DOHH2 (cell line): ENCODE results near the gene MARCHF5.

Experiments used
- H3F3A ChIP-seq: fragments of 200-600 bp; sonication (generic), shearing (Covaris generic); 2 replicates; pipeline ENCODE4 v1.6.0; 2016; ENCODE audit warnings: antibody characterized with exemption, mild to moderate bottlenecking; ENCODE audit not compliant: control insufficient read depth, insufficient read depth
- H3K27ac ChIP-seq: fragments of 200-600 bp; sonication (generic); 2 replicates; pipeline ENCODE4 v1.5.1; 2014; ENCODE audit warnings: low read depth, mild to moderate bottlenecking, low read length, moderate library complexity
- H3K27me3 ChIP-seq: fragments of 200-600 bp; sonication (generic); 2 replicates; pipeline ENCODE4 v1.6.1; 2014; ENCODE audit warnings: mild to moderate bottlenecking, low read length, mixed read lengths; ENCODE audit not compliant: control insufficient read depth
- H3K36me3 ChIP-seq: fragments of 200-600 bp; sonication (generic); 2 replicates; pipeline ENCODE4 v1.6.1; 2014; ENCODE audit warnings: mild to moderate bottlenecking, low read length, moderate library complexity, mixed read lengths; ENCODE audit not compliant: control insufficient read depth
- H3K4me1 ChIP-seq: fragments of 200-600 bp; sonication (generic); 2 replicates; pipeline ENCODE4 v1.6.1; 2014; ENCODE audit warnings: mild to moderate bottlenecking, low read length, mixed read lengths; ENCODE audit not compliant: control insufficient read depth
- H3K4me2 ChIP-seq: fragments of 200-600 bp; sonication (generic); 2 replicates; pipeline ENCODE4 v1.6.0; 2014; ENCODE audit warnings: mild to moderate bottlenecking, low read length, moderate library complexity
- H3K4me3 ChIP-seq: fragments of 200-600 bp; sonication (generic); 2 replicates; pipeline ENCODE4 v1.5.1; 2014; ENCODE audit warnings: mild to moderate bottlenecking, low read length, mixed read lengths
- H3K79me2 ChIP-seq: fragments of 200-600 bp; sonication (generic); 2 replicates; pipeline ENCODE4 v1.6.1; 2014; ENCODE audit warnings: mild to moderate bottlenecking, low read length, mixed read lengths; ENCODE audit not compliant: control insufficient read depth
- H3K9me2 ChIP-seq: fragments of 200-600 bp; sonication (generic); replicated peaks from 2 replicates; pipeline ENCODE4 v1.6.1; 2014; ENCODE audit warnings: mild to moderate bottlenecking, low read length, mixed read lengths; ENCODE audit not compliant: control insufficient read depth
- H3K9me3 ChIP-seq: fragments of 200-600 bp; sonication (generic); 2 replicates; pipeline ENCODE4 v1.6.1; 2014; ENCODE audit warnings: antibody characterized with exemption, low read length, mixed read lengths; ENCODE audit not compliant: control insufficient read depth, insufficient read depth
- H4K20me1 ChIP-seq: fragments of 200-600 bp; sonication (generic); 2 replicates; pipeline ENCODE4 v1.6.0; 2014; ENCODE audit warnings: low read depth, mild to moderate bottlenecking, antibody characterized with exemption, low read length, moderate library complexity; ENCODE audit not compliant: control insufficient read depth, insufficient read depth
- EZH2phosphoT487 ChIP-seq: fragments of 200-600 bp; sonication (generic); IDR thresholded peaks from 2 replicates; pipeline ENCODE4 v1.6.1; 2017; ENCODE audit warnings: borderline replicate concordance, mild to moderate bottlenecking, antibody characterized with exemption, low read length, moderate library complexity, mixed read lengths
- TF ChIP-seq, protein P1 (sequence below): fragments of 200-600 bp; sonication (generic); IDR thresholded peaks from one replicate; pipeline ENCODE4 v1.5.1; 2014; ENCODE audit warnings: antibody characterized with exemption, mild to moderate bottlenecking, low read depth, low read length; ENCODE audit not compliant: poor library complexity, severe bottlenecking

Gene MARCHF5

DNA sequence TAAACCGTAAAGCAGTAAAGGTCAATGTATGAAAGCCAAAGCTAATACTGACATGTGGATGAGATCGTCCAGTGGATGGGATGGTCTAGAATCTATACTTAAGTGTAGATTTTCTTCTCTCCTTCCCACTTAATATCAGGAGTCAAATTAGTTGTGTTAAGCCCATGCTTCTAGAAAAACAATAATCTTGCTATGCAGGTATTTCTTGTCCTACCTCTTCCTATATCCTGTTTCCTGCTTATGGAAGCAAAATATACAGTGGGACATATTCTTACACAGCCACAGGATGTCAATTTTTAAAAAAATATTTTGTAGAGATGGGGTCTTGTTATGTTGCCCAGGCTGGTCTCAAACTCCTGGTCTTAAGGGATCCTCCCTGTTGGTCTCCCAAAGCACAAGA lies 27.6 kb upstream of the MARCHF5 start:
- no peaks in the 10 kb centered on the region for H3K79me2 ChIP-seq
- peaks cover 2% of the 10 kb centered on the region; the same call in 1 of the 2 replicates for H3K27me3 ChIP-seq
- no peaks in the 10 kb centered on the region for H4K20me1 ChIP-seq
- no peaks in the 10 kb centered on the region for H3K4me1 ChIP-seq
- H3K4me3 ChIP-seq, result no peak overlapping the region
- H3K9me2 ChIP-seq, result no peaks in the 10 kb centered on the region
- H3K36me3 ChIP-seq, result no peaks in the 10 kb centered on the region
- no peaks in the 10 kb centered on the region for H3K9me3 ChIP-seq
- H3K27ac ChIP-seq, result no peak overlapping the region
- TF ChIP-seq, protein P1, sequence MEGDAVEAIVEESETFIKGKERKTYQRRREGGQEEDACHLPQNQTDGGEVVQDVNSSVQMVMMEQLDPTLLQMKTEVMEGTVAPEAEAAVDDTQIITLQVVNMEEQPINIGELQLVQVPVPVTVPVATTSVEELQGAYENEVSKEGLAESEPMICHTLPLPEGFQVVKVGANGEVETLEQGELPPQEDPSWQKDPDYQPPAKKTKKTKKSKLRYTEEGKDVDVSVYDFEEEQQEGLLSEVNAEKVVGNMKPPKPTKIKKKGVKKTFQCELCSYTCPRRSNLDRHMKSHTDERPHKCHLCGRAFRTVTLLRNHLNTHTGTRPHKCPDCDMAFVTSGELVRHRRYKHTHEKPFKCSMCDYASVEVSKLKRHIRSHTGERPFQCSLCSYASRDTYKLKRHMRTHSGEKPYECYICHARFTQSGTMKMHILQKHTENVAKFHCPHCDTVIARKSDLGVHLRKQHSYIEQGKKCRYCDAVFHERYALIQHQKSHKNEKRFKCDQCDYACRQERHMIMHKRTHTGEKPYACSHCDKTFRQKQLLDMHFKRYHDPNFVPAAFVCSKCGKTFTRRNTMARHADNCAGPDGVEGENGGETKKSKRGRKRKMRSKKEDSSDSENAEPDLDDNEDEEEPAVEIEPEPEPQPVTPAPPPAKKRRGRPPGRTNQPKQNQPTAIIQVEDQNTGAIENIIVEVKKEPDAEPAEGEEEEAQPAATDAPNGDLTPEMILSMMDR, result no peak
- no peak for TF ChIP-seq EZH2phosphoT487
- H3F3A ChIP-seq, result no peaks in the 10 kb centered on the region
- H3K4me2 ChIP-seq, result no peak overlapping the region

DNA sequence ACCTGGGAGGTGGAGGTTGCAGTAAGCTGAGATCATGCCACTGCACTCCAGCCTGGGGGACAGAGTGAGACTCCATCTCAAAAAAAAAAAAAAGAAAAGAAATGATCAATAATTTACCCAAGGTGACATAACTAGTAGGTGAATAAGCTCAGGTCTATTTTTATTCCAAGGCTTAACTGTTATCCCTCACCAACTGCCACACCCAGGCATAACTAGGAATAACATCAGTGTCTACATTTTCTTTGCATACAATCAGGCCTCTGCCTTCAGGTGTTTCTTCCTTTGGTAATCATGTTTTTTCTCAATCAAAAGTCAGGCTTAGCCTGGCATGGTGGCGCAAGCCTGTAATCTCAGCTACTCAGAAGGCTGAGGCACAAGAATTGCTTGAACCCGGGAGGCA lies 26.7 kb upstream of the MARCHF5 start:
- Histone ChIP-seq H4K20me1 (no peaks in the 10 kb centered on the region), H3K9me2 (no peaks in the 10 kb centered on the region), H3K4me1 (no peaks in the 10 kb centered on the region), H3K36me3 (no peaks in the 10 kb centered on the region), H3K27ac (no peak overlapping the region), H3F3A (no peaks in the 10 kb centered on the region), H3K27me3 (peaks cover 2% of the 10 kb centered on the region; the same call in 1 of the 2 replicates), H3K79me2 (no peaks in the 10 kb centered on the region), H3K9me3 (no peaks in the 10 kb centered on the region), H3K4me2 (no peak overlapping the region), H3K4me3 (no peak overlapping the region)
- TF ChIP-seq, protein P1, result no peak
- no peak for TF ChIP-seq EZH2phosphoT487

DNA sequence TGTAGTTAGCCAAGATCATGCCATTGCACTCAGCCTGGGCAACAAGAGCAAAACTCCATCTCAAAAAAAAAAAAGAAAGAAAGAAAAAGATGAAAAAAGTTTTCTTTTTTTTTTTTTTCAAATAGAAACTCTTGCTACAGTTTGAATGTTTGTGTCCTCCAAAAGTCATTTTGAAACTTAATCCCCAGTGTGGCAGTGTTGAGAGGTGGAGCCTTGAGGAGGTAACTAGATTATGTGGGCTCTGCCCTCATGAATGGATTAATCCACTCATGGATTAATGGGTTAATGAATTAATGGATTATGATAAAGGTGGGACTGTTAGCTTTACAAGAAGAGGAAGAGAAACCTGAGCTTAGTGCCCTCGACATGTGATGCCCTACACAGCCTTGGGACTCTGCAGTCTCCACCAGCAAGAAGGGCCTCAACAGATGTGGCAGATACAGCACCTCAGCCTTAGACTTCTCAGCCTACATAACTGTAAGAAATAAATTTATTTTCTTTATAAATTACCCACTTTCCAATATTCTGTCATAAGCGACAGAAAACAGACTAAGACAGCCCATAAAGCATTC lies 25.2 kb upstream of the MARCHF5 start:
- no peak overlapping the region for H3K4me2 ChIP-seq
- H3K36me3 ChIP-seq, result no peaks in the 10 kb centered on the region
- no peaks in the 10 kb centered on the region for H4K20me1 ChIP-seq
- no peaks in the 10 kb centered on the region for H3K4me1 ChIP-seq
- H3K27me3 ChIP-seq, result no peaks in the 10 kb centered on the region; the same call in 1 of the 2 replicates
- H3K27ac ChIP-seq, result no peak overlapping the region
- no peaks in the 10 kb centered on the region for H3K9me2 ChIP-seq
- H3K9me3 ChIP-seq, result no peaks in the 10 kb centered on the region
- H3K4me3 ChIP-seq, result no peak overlapping the region
- H3K79me2 ChIP-seq, result no peaks in the 10 kb centered on the region
- no peaks in the 10 kb centered on the region for H3F3A ChIP-seq
- no peak for TF ChIP-seq EZH2phosphoT487
- TF ChIP-seq, protein P1, result no peak

DNA sequence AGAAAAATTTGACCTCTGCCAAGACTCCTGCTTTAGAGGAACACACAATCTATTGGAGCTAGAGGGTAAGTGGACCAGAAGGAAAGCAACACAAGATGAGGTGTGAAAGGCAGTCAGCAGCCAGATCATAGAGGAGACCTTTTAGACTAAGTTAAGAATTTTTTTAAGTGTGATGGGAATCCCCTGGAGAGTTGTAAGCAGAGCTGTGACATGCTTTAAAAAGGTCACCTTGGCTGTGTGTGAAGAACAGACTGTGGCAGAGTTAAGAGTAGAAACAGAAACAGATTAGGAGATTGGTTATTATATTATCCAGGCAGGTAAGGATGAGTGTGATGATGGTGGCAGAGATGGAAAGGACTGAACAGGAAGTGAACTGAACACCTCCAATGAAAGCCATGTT lies 23.6 kb upstream of the MARCHF5 start:
- Histone ChIP-seq H3K36me3 (no peaks in the 10 kb centered on the region), H3K9me3 (no peaks in the 10 kb centered on the region), H3K9me2 (no peaks in the 10 kb centered on the region), H3K4me2 (no peak overlapping the region), H3K27ac (no peak overlapping the region), H3K4me3 (no peak overlapping the region), H4K20me1 (no peaks in the 10 kb centered on the region), H3K79me2 (no peaks in the 10 kb centered on the region), H3K4me1 (no peaks in the 10 kb centered on the region), H3K27me3 (no peaks in the 10 kb centered on the region; the same call in 1 of the 2 replicates), H3F3A (no peaks in the 10 kb centered on the region)
- TF ChIP-seq, protein P1, result no peak
- no peak for TF ChIP-seq EZH2phosphoT487
